Activated CD4-positive, alpha-beta T cell treated with anti-CD3 and anti-CD28 coated beads for 36 hours (primary cell): ENCODE data around the gene GLIS2. TPM values are rescaled to one million over a fixed set of nuclear protein-coding genes. Genes with fewer than 3 reads are reported as not detected.
A peak's percentile ranks its signal among the peaks of the same experiment; 100 is the strongest.

Source experiments
- ATAC-seq: fragments of 200-7000 bp; cut with Tn5 transposase; one replicate; pipeline ENCODE4 v1.10.0; 2021; ENCODE audit warnings: mild to moderate bottlenecking, moderate library complexity
- CTCF ChIA-PET: fragments of 350-600 bp; sonication (Branson Sonifier 250); formaldehyde crosslinking; loops from one replicate; lab custom pipeline; 2021; ENCODE audit warnings: antibody characterized with exemption; lab: Charles Lee
- POLR2A ChIA-PET: fragments of 350-600 bp; sonication (Branson Sonifier 250); formaldehyde crosslinking; loops from one replicate; lab custom pipeline; 2021; ENCODE audit warnings: antibody characterized with exemption, inconsistent platforms; lab: Charles Lee
- DNase-seq: peaks from one replicate; pipeline ENCODE4 v3.0.0-alpha.2; 2020
- H3K27ac Mint-ChIP-seq: one replicate; pipeline ENCODE4 v1.8.0; 2021; ENCODE audit warnings: mixed read lengths
- H3K27me3 Mint-ChIP-seq: one replicate; pipeline ENCODE4 v1.8.0; 2021; ENCODE audit warnings: mixed read lengths
- H3K36me3 Mint-ChIP-seq: one replicate; pipeline ENCODE4 v1.8.0; 2021; ENCODE audit warnings: low read depth, mixed read lengths
- H3K4me1 Mint-ChIP-seq: one replicate; pipeline ENCODE4 v1.8.0; 2021; ENCODE audit warnings: mixed read lengths
- H3K4me3 Mint-ChIP-seq: one replicate; pipeline ENCODE4 v1.8.0; 2021; ENCODE audit warnings: mild to moderate bottlenecking, moderate library complexity, mixed read lengths
- H3K9me3 Mint-ChIP-seq: one replicate; pipeline ENCODE4 v1.8.0; 2021; ENCODE audit warnings: low read depth, mixed read lengths
- intact Hi-C, 2 experiments: fragments of 100-400 bp; cut with DNase I in 1 of 2; cut with micrococcal nuclease in 1 of 2; formaldehyde crosslinking; loops; one replicate each; pipeline versions ENCODE4 v1.14.2 to v1.15.1; 2022 to 2024; cut with DNase I, micrococcal nuclease
- total RNA-seq, 2 experiments: library from RNA; stranded (reverse); gene quantifications; one replicate each; pipeline ENCODE4 v1.2.3, GENCODE V29; 2021

GLIS2 gene
- total RNA-seq, 2 experiments from 2014 or later, result 0.27 to 0.30 TPM

GRCh38 chr16:4364196-4365013, 48.5 kb downstream of the GLIS2 start:
- ATAC-seq (no peak), DNase-seq (no peak)
- no peaks in the 10 kb centered on the region for H3K4me1 Mint-ChIP-seq
- ChIA-PET CTCF (interaction anchor here (0.6 kb wide), 1 partner anchor 275 kb away, joined by 3 read pairs; no protein-coding TSS in a partner anchor), POLR2A (no interaction called here)
- no peaks in the 10 kb centered on the region for H3K9me3 Mint-ChIP-seq
- H3K4me3 Mint-ChIP-seq, result no peak overlapping the region
- H3K27me3 Mint-ChIP-seq, result no peaks in the 10 kb centered on the region
- peaks cover 10% of the 10 kb centered on the region for H3K36me3 Mint-ChIP-seq
- intact Hi-C loops, result no loop called here
- no peak overlapping the region for H3K27ac Mint-ChIP-seq

GRCh38 chr16:4365014-4365406, 49.1 kb downstream of the GLIS2 start:
- POLR2A ChIA-PET, result no interaction called here
- Mint-ChIP-seq H3K4me1 (no peaks in the 10 kb centered on the region), H3K4me3 (no peak overlapping the region), H3K9me3 (no peaks in the 10 kb centered on the region), H3K36me3 (peaks cover 10% of the 10 kb centered on the region), H3K27me3 (no peaks in the 10 kb centered on the region), H3K27ac (no peak overlapping the region)
- DNase-seq, result no peak
- no peak for ATAC-seq
- intact Hi-C loops, result no loop called here
- CTCF ChIA-PET, result interaction anchor here (0.7 kb wide), 1 partner anchor 8 kb away, joined by 4 read pairs; no protein-coding TSS in a partner anchor

- Mint-ChIP-seq H3K27me3 (no peaks in the 10 kb centered on the region), H3K4me3 (no peak overlapping the region), H3K9me3 (no peaks in the 10 kb centered on the region), H3K27ac (no peak overlapping the region), H3K36me3 (peaks cover 8% of the 10 kb centered on the region), H3K4me1 (no peaks in the 10 kb centered on the region)
- DNase-seq, result no peak
- CTCF ChIA-PET, result interaction anchor here (0.7 kb wide), 2 partner anchors 7 to 37 kb away, joined by 3 to 4 read pairs; no protein-coding TSS in a partner anchor
- POLR2A ChIA-PET, result no interaction called here
- ATAC-seq, result no peak
- intact Hi-C loops, result no loop called here
Measured at GRCh38 chr16:4365615-4366014, 49.7 kb downstream of the GLIS2 start.

GRCh38 chr16:4366016-4366415, 50.1 kb downstream of the GLIS2 start:
- Mint-ChIP-seq H3K27me3 (no peaks in the 10 kb centered on the region), H3K9me3 (no peaks in the 10 kb centered on the region), H3K27ac (no peak overlapping the region), H3K36me3 (peaks cover 8% of the 10 kb centered on the region), H3K4me3 (no peak overlapping the region), H3K4me1 (no peaks in the 10 kb centered on the region)
- POLR2A ChIA-PET, result no interaction called here
- DNase-seq (no peak), ATAC-seq (no peak)
- intact Hi-C loops, result no loop called here
- CTCF ChIA-PET, result interaction anchor here (0.7 kb wide), 1 partner anchor 37 kb away, joined by 3 read pairs; no protein-coding TSS in a partner anchor

- ChIA-PET CTCF (no interaction called here), POLR2A (no interaction called here)
- H3K4me3 Mint-ChIP-seq, result no peak overlapping the region
- intact Hi-C loops, result no loop called here
- no peaks in the 10 kb centered on the region for H3K9me3 Mint-ChIP-seq
- H3K36me3 Mint-ChIP-seq, result peaks cover 8% of the 10 kb centered on the region
- ATAC-seq (no peak), DNase-seq (no peak)
- no peak overlapping the region for H3K27ac Mint-ChIP-seq
- H3K4me1 Mint-ChIP-seq, result peaks cover 4% of the 10 kb centered on the region
- H3K27me3 Mint-ChIP-seq, result no peaks in the 10 kb centered on the region
Measured at GRCh38 chr16:4367393-4367856, 51.6 kb downstream of the GLIS2 start.

GRCh38 chr16:4369007-4369733, 53.3 kb downstream of the GLIS2 start:
- intact Hi-C loops, result no loop called here
- Mint-ChIP-seq H3K4me3 (no peak overlapping the region), H3K36me3 (peaks cover under 1% of the 10 kb centered on the region), H3K27ac (no peak overlapping the region), H3K9me3 (no peaks in the 10 kb centered on the region), H3K27me3 (no peaks in the 10 kb centered on the region), H3K4me1 (peaks cover 9% of the 10 kb centered on the region)
- DNase-seq, result no peak
- ChIA-PET POLR2A (interaction anchor here (0.6 kb wide), 1 partner anchor 139 kb away, joined by 3 read pairs; no protein-coding TSS in a partner anchor), CTCF (interaction anchor here (0.6 to 1.4 kb wide), 2 partner anchors 10 to 18 kb away, joined by 3 to 5 read pairs; no protein-coding TSS in a partner anchor)
- no peak for ATAC-seq

GRCh38 chr16:4370151-4370550, 54.3 kb downstream of the GLIS2 start:
- no peak for ATAC-seq
- POLR2A ChIA-PET, result no interaction called here
- CTCF ChIA-PET, result interaction anchor here (0.5 to 0.6 kb wide), 2 partner anchors 112 to 678 kb away, joined by 4 read pairs; no protein-coding TSS in a partner anchor
- Mint-ChIP-seq H3K27me3 (no peaks in the 10 kb centered on the region), H3K27ac (no peak overlapping the region), H3K9me3 (no peaks in the 10 kb centered on the region), H3K36me3 (no peaks in the 10 kb centered on the region), H3K4me3 (no peak overlapping the region), H3K4me1 (peaks cover 12% of the 10 kb centered on the region)
- DNase-seq, result no peak
- intact Hi-C loops, result loop anchor here in 1 of 2 experiments (2.0 kb wide), 1 partner anchor 63 kb away; no protein-coding TSS in a partner anchor

- intact Hi-C loops, result loop anchor here (1.0 to 2.0 kb wide), 2 partner anchors 19 to 64 kb away; partner anchors contain the start of gene PAM16 (in 1 of the 2)
- CTCF ChIA-PET, result interaction anchor here (0.5 to 1.0 kb wide), 3 partner anchors 11 to 679 kb away, joined by 4 to 5 read pairs (median 4); no protein-coding TSS in a partner anchor
- Mint-ChIP-seq H3K4me3 (no peak overlapping the region), H3K36me3 (no peaks in the 10 kb centered on the region), H3K4me1 (peaks cover 12% of the 10 kb centered on the region), H3K27ac (no peak overlapping the region), H3K27me3 (no peaks in the 10 kb centered on the region), H3K9me3 (no peaks in the 10 kb centered on the region)
- ATAC-seq, result no peak
- no peak for DNase-seq
- POLR2A ChIA-PET, result no interaction called here
Measured at GRCh38 chr16:4370570-4371356, 54.9 kb downstream of the GLIS2 start.

GRCh38 chr16:4371357-4372000, 55.6 kb downstream of the GLIS2 start, which contains the start of gene VASN:
Gene VASN, plus strand, starts transcription at chr16:4371848. Its CDS starts 9,030 bp downstream, at chr16:4380878.
- Mint-ChIP-seq H3K27ac (no peak within 1 kb of the TSS), H3K4me1 (peaks cover 12% of the 10 kb centered on the region), H3K9me3 (no peaks in the 10 kb centered on the region), H3K36me3 (no peaks in the 10 kb centered on the region), H3K27me3 (no peaks in the 10 kb centered on the region), H3K4me3 (peak within 1 kb of the TSS; percentile 59)
- ChIA-PET CTCF (interaction anchor here (1.0 kb wide), 1 partner anchor 12 kb away, joined by 5 read pairs; no protein-coding TSS in a partner anchor), POLR2A (no interaction called here)
- intact Hi-C loops, result loop anchor here (1.0 to 2.0 kb wide), 2 partner anchors 20 to 65 kb away; partner anchors contain the start of gene PAM16 (in 1 of the 2)
- peak; percentile 94 for ATAC-seq
- DNase-seq, result peak; percentile 81

GRCh38 chr16:4372001-4372577, 56.2 kb downstream of the GLIS2 start:
- CTCF ChIA-PET, result no interaction called here
- no peaks in the 10 kb centered on the region for H3K36me3 Mint-ChIP-seq
- POLR2A ChIA-PET, result no interaction called here

More at GRCh38 chr16:4372001-4372577, 56.2 kb downstream of the GLIS2 start:
- peak; percentile 60 for ATAC-seq
- intact Hi-C loops, result no loop called here
- H3K9me3 Mint-ChIP-seq, result no peaks in the 10 kb centered on the region
- H3K27me3 Mint-ChIP-seq, result no peaks in the 10 kb centered on the region
- H3K4me3 Mint-ChIP-seq, result peak overlapping the region; percentile 59
- H3K4me1 Mint-ChIP-seq, result peaks cover 12% of the 10 kb centered on the region
- DNase-seq, result peak; percentile 52
- H3K27ac Mint-ChIP-seq, result no peak overlapping the region
